Iris pigment epithelial cell (primary cell): ENCODE results near the gene ATP6V0A1.
"Not testable (repeated sequence)": the region's sequence is repeated elsewhere in the genome, so short reads cannot be mapped to it uniquely, and the experiment has no call there.

Experiments
- DNase-seq: peaks from one replicate; pipeline ENCODE4 v3.0.0-alpha.2; 2011; ENCODE audit warnings: low read depth

Gene ATP6V0A1

DNA sequence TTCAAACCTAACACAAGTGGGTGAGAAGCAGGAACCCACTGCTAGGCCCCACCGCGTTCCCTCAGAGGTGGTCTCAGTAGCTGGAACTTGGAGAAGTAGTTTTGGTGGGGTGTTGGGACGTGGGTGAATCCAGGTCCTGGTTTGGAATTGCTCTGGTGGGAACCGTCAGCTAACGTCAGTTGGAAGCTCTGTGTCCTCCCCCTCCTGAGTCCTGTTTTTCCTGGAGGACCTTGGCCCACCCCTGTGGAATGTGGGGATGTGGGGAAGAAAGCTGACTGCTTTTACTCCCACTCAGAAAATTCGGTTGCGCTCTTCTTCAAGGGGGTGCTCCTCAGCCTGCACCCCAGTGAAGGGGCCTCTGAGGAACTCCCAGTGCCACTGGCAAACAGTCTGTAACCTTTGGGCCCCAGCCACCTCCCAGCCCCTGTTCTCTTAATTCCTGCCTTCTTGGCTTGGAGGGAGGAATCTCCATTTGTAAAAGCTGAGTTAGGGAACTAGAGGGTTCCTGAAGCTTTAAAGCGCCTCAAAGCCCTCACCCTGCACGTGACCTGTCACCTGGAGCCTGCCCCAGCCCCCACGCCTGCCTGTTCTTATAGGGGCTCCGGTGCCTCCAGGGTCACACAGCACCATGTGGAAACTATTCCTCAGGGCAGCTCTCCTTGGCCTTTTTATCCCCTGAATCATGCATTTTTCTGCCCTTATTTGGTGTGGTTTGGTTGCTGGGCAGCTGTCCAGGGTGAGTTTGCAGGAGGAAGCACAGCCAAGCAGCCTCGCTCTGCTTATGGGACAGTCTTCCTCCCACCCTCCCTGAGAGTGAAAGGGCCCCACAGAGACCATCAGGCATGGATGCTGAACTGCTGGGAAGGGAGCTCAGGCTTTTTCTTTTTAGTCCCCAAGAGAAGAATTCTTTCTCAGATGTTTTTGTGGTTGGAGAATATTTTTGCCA, 61.1 kb downstream of the ATP6V0A1 start:
- DNase-seq = peak; percentile 99

- DNase-seq = no peak
Observed at GRCh38 chr17:42520540-42520951, 61.9 kb downstream of the ATP6V0A1 start.

- DNase-seq = no peak
Observed at GRCh38 chr17:42521036-42521435, 62.4 kb downstream of the ATP6V0A1 start.

GRCh38 chr17:42521666-42522262, 63.1 kb downstream of the ATP6V0A1 start:
- DNase-seq = no peak

GRCh38 chr17:42522263-42522790, 63.6 kb downstream of the ATP6V0A1 start:
- DNase-seq = no peak

GRCh38 chr17:42522798-42523278, 64.2 kb downstream of the ATP6V0A1 start:
- no peak for DNase-seq

GRCh38 chr17:42525221-42525620, 66.5 kb downstream of the ATP6V0A1 start:
- peak; percentile 45 for DNase-seq

DNA sequence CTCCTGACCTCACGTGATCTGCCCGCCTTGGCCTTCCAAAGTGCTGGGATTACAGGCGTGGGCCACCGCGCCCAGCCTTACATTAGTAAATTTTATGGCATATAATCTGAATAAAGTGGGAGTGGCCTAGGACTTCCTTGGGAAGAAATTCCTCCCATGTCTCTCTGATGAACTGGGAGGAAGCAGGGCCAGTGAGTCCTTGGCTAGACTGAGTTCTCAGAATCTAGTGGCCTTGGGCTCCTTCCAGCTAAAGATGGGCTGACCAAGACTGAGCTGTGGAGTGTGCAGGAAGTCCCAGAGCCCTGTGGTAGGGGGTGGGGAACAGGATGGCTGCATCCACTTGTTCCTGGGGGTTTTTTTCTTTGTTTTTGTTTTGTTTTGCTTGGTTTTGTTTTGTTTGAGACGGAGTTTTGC, 67.4 kb downstream of the ATP6V0A1 start:
- DNase-seq = peak; percentile 45

DNA sequence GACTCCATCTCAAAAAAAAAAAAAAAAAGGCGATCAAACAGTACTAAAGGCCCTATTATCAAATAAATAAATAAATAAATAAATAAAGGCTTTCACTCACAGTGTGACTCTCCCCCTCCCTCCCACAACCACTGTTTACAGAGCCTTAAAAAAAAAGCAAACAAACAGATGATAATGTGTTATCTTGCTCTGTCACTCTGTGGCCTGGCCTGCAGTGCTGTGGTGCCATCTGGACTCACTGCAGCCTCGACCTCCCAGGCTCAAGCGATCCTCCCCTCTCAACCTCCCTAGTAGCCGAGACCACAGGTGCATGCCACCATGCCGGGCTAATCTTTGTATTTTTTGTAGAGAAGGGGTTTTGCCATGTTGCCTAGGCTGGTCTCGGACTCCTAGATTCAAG, 69.3 kb downstream of the ATP6V0A1 start:
- DNase-seq = no peak

- no peak for DNase-seq
Observed at GRCh38 chr17:42529061-42529460, 70.4 kb downstream of the ATP6V0A1 start.

DNA sequence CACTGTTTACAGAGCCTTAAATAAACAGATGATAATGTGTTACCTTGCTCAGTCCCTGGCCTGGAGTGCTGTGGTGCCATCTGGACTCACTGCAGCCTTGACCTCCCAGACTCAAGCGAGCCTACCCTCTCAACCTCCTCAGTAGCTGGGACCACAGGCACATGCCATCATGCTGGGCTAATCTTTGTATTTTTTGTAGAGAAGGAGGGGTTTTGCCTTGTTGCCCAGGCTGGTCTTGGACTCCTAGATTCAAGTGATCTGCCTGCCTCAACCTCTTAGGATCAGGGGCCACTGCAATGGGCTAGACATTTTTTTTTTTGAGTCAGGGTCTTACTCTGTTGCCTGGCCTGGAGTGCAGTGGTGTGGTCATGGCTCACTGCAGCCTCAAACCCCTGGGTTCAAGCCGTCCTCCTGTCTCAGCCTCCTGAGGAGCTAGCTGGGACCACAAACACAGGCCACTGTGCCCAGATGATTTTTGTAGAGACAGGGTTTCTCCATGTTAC, 72.3 kb downstream of the ATP6V0A1 start:
- no peak for DNase-seq

GRCh38 chr17:42531455-42532354, 73.0 kb downstream of the ATP6V0A1 start:
- no peak for DNase-seq

DNA sequence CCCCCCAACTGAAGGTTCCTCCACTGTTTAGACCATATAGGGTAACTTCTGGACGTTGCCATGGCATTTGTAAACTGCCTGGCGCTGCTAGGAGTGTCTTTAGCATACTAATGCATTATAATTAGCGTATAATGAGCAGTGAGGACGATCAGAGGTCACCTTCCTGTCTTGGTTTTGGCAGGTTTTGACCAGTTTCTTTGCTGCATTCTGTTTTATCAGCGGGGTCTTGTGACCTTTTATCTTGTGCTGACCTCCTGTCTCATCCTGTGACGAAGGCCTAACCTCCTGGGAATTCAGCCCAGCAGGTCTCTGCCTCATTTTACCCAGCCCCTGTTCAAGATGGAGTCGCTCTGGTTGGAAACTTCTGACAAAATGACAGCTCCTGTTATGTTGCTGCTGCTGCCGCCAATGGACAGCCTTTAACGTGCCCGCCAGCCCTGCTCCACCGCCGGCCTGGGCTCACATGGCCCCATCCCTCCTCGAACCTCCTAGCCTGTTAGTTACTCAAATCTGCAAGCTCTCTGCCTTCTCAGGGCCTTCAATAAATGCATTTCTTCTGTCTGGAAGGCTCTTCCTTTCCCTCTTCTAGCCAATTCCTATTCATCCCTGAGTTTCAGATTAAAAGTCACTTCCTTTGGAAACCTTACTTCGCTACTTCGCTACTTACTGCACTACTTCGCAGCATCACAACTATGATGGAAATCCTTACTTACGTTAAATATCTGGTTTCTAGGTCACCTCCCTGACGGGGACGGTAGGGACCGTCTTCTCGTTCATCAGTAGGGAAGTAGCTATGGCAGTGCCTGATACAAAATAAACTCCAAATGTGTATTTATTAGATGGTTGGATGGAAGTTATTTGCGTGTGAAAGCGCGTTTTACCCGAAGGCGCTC, 76.7 kb downstream of the ATP6V0A1 start:
- DNase-seq = no peak

GRCh38 chr17:42536048-42536371, 77.3 kb downstream of the ATP6V0A1 start, which contains the start of gene NAGLU:
TSS of gene NAGLU (plus strand) at chr17:42536241. CDS start at chr17:42536273, 32 bp downstream.
- peak; percentile 79 for DNase-seq

DNA sequence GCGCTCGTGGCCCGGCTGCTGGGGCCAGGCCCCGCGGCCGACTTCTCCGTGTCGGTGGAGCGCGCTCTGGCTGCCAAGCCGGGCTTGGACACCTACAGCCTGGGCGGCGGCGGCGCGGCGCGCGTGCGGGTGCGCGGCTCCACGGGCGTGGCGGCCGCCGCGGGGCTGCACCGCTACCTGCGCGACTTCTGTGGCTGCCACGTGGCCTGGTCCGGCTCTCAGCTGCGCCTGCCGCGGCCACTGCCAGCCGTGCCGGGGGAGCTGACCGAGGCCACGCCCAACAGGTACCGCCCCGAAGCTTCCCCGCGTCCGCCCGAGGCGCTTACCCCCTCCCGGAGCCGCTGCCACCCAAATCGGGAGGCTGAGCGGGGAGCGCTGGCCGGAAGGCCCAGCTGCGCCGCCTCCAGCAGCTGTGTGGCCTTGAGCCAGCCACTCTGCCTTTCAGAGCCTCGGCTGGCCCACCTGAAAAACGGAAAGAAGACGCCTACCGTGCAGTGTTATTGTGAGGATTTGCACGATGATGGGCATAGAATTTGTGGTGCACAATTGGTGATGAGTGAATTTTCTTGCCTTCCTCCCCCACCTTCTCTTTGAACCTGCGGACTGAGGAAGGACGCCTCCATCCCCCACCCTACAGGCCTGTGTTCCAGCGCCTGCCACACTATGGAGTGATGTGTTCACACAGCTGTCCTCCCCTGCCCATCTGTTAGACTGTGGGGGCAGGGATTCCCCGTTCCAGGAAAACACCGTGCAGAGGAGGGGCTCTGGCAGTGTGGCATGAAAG, 77.9 kb downstream of the ATP6V0A1 start:
- peak; percentile 69 for DNase-seq

- DNase-seq = no peak
Observed at GRCh38 chr17:42537156-42537805, 78.6 kb downstream of the ATP6V0A1 start.

GRCh38 chr17:42537826-42538451, 79.3 kb downstream of the ATP6V0A1 start:
- no peak for DNase-seq

DNA sequence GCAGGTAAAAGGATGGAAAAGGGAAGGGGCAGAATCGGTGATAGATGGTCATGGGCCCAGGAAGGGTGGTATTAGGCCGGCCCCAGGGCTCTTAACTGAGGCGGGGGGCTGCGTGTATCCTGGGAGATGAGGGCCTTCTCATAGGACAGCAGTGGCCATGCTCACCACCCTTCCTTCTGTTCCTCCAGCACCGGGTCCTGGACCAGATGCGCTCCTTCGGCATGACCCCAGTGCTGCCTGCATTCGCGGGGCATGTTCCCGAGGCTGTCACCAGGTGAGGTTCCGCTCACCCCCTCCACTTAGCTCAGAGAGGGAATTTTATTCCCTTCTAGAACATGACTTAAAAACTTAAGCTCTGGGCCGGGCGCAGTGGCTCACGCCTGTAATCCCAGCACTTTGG, 79.8 kb downstream of the ATP6V0A1 start:
- no peak for DNase-seq

GRCh38 chr17:42540558-42540957, 81.9 kb downstream of the ATP6V0A1 start:
- DNase-seq = not testable (repeated sequence)
